IMR-90 (cell line): ENCODE results near the gene RASIP1. TPM values are rescaled to one million over a fixed set of nuclear protein-coding genes. Genes with fewer than 3 reads are reported as not detected.

Experiments used
- ATAC-seq: fragments of 200-7000 bp; cut with Tn5 transposase; 2 replicates; pipeline ENCODE4 v1.9.1; 2020; ENCODE audit warnings: low read depth, mild to moderate bottlenecking, moderate library complexity
- BruUV-seq: library from RNA; stranded (reverse); fragments of 400-500 nt; replicated peaks from 2 replicates; lab custom pipeline; 2021; lab: Mats Ljungman, UMichigan
- CTCF ChIA-PET: fragments of 300-600 bp; formaldehyde crosslinking; extraction: SDS; loops from one replicate; lab custom pipeline; 2021; ENCODE audit warnings: antibody characterized with exemption; lab: Yijun Ruan, JAX
- POLR2A ChIA-PET: fragments of 300-600 bp; sonication (Branson Sonifier 250); formaldehyde crosslinking; loops from one replicate; lab custom pipeline; 2022; ENCODE audit warnings: antibody characterized with exemption; ENCODE audit not compliant: unreplicated experiment; lab: Charles Lee
- DNase-seq: peaks from one replicate; pipeline ENCODE4 v3.0.0; 2013
- H2AFZ ChIP-seq: replicated peaks from 2 replicates; pipeline ENCODE3; 2013; ENCODE audit warnings: low read length, mild to moderate bottlenecking; ENCODE audit not compliant: poor library complexity
- H2AK5ac ChIP-seq: 2 replicates; pipeline ENCODE4 v1.6.1; 2013; ENCODE audit warnings: low read depth, low read length, inconsistent platforms
- H2AK9ac ChIP-seq: replicated peaks from 2 replicates; pipeline ENCODE3; 2013; ENCODE audit warnings: mild to moderate bottlenecking, low read depth, low read length, moderate library complexity; ENCODE audit not compliant: poor library complexity
- H2BK120ac ChIP-seq: 2 replicates; pipeline ENCODE4 v1.6.1; 2013; ENCODE audit warnings: low read depth, low read length, inconsistent platforms
- H2BK15ac ChIP-seq: 3 replicates; pipeline ENCODE4 v1.6.1; 2013; ENCODE audit warnings: low read depth, low read length, inconsistent platforms
- H2BK20ac ChIP-seq: 2 replicates; pipeline ENCODE4 v1.6.1; 2013; ENCODE audit warnings: low read depth, mild to moderate bottlenecking, inconsistent platforms, low read length, moderate library complexity
- H2BK5ac ChIP-seq: 2 replicates; pipeline ENCODE4 v1.6.1; 2013; ENCODE audit warnings: mild to moderate bottlenecking, low read depth, low read length, inconsistent platforms; ENCODE audit not compliant: poor library complexity, severe bottlenecking
- H3K14ac ChIP-seq: replicated peaks from 2 replicates; pipeline ENCODE4 v1.6.1; 2013; ENCODE audit warnings: low read depth, low read length, inconsistent platforms
- H3K18ac ChIP-seq: 2 replicates; pipeline ENCODE4 v1.6.1; 2013; ENCODE audit warnings: low read depth, low read length, control low read depth
- H3K23ac ChIP-seq: 2 replicates; pipeline ENCODE4 v1.6.1; 2013; ENCODE audit warnings: low read depth, low read length, inconsistent platforms
- H3K27ac ChIP-seq: 2 replicates; pipeline ENCODE4 v1.5.1; 2013; ENCODE audit warnings: mild to moderate bottlenecking, control low read depth, low read length; ENCODE audit not compliant: insufficient read depth
- H3K27me3 ChIP-seq: 2 replicates; pipeline ENCODE4 v1.6.1; 2013; ENCODE audit warnings: low read length; ENCODE audit not compliant: control insufficient read depth, insufficient read depth
- H3K36me3 ChIP-seq: 2 replicates; pipeline ENCODE4 v1.6.1; 2013; ENCODE audit warnings: low read length, mixed read lengths; ENCODE audit not compliant: control insufficient read depth, insufficient read depth
- H3K4ac ChIP-seq: 2 replicates; pipeline ENCODE4 v1.6.1; 2013; ENCODE audit warnings: low read depth, low read length, inconsistent platforms
- H3K4me1 ChIP-seq: 2 replicates; pipeline ENCODE4 v1.6.1; 2013; ENCODE audit warnings: low read length, mixed read lengths; ENCODE audit not compliant: control insufficient read depth, insufficient read depth
- H3K4me2 ChIP-seq: 2 replicates; pipeline ENCODE4 v1.6.1; 2013; ENCODE audit warnings: low read depth, mild to moderate bottlenecking, control low read depth, low read length, moderate library complexity
- H3K4me3 ChIP-seq: 2 replicates; pipeline ENCODE4 v1.5.1; 2013; ENCODE audit warnings: low read depth, mild to moderate bottlenecking, control low read depth, low read length, moderate library complexity; ENCODE audit not compliant: insufficient read depth
- H3K56ac ChIP-seq: 2 replicates; pipeline ENCODE4 v1.6.1; 2013; ENCODE audit warnings: low read length, inconsistent platforms; ENCODE audit not compliant: insufficient read depth; ENCODE audit errors: extremely low read depth
- H3K79me1 ChIP-seq, 2 experiments: 2 replicates each; pipeline ENCODE4 v1.6.1; 2013; ENCODE audit warnings: low read length in 2 of 2, inconsistent platforms in 1 of 2, low read depth in 1 of 2
- H3K9ac ChIP-seq: 2 replicates; pipeline ENCODE4 v1.6.1; 2013; ENCODE audit warnings: low read depth, low read length, control low read depth
- H3K9me1 ChIP-seq: 2 replicates; pipeline ENCODE4 v1.6.1; 2013; ENCODE audit warnings: low read length, inconsistent platforms; ENCODE audit not compliant: insufficient read depth
- H3K9me3 ChIP-seq: 2 replicates; pipeline ENCODE4 v1.6.1; 2013; ENCODE audit warnings: low read length; ENCODE audit not compliant: control insufficient read depth, insufficient read depth
- H4K20me1 ChIP-seq: 2 replicates; pipeline ENCODE4 v1.6.1; 2013; ENCODE audit warnings: low read length, inconsistent platforms; ENCODE audit not compliant: insufficient read depth
- H4K5ac ChIP-seq: 2 replicates; pipeline ENCODE4 v1.6.1; 2013; ENCODE audit warnings: mild to moderate bottlenecking, low read depth, low read length, control low read depth
- H4K8ac ChIP-seq, 2 experiments: 2 replicates each; pipeline ENCODE4 v1.6.1; 2013; ENCODE audit warnings: low read depth in 2 of 2, low read length in 2 of 2, control low read depth in 1 of 2, inconsistent platforms in 1 of 2
- H4K91ac ChIP-seq: 2 replicates; pipeline ENCODE4 v1.6.1; 2013; ENCODE audit warnings: low read depth, low read length, inconsistent platforms; ENCODE audit not compliant: insufficient read depth
- BHLHE40 ChIP-seq: fragments of 150-350 bp; IDR thresholded peaks from 2 replicates; pipeline ENCODE4 v1.6.1; 2016; ENCODE audit warnings: mild to moderate bottlenecking, low read depth, low read length
- CEBPB ChIP-seq: IDR thresholded peaks from 2 replicates; pipeline ENCODE4 v1.6.1; 2012; ENCODE audit warnings: low read depth, low read length, improper control_type of control experiment
- CHD1 ChIP-seq: IDR thresholded peaks from 2 replicates; pipeline ENCODE4 v1.6.1; 2012; ENCODE audit warnings: low read depth, low read length, improper control_type of control experiment
- CTCF ChIP-seq: conservative IDR thresholded peaks from 2 replicates; pipeline ENCODE4 v1.5.1; 2012; ENCODE audit warnings: mild to moderate bottlenecking, low read depth, low read length, improper control_type of control experiment
- ELK1 ChIP-seq: fragments of 150-350 bp; IDR thresholded peaks from 2 replicates; pipeline ENCODE4 v1.6.1; 2016; ENCODE audit warnings: low read depth, mild to moderate bottlenecking, low read length, moderate library complexity, borderline replicate concordance
- FOS ChIP-seq: fragments of 150-350 bp; IDR thresholded peaks from 2 replicates; pipeline ENCODE4 v1.6.1; 2016; ENCODE audit warnings: low read depth, low read length
- MAFK ChIP-seq: IDR thresholded peaks from 2 replicates; pipeline ENCODE4 v1.6.1; 2012; ENCODE audit warnings: low read depth, low read length, improper control_type of control experiment
- MAZ ChIP-seq: IDR thresholded peaks from 2 replicates; pipeline ENCODE4 v1.6.1; 2012; ENCODE audit warnings: low read depth, mild to moderate bottlenecking, low read length, improper control_type of control experiment, moderate library complexity, borderline replicate concordance
- MXI1 ChIP-seq: IDR thresholded peaks from 2 replicates; pipeline ENCODE4 v1.6.1; 2012; ENCODE audit warnings: low read depth, mild to moderate bottlenecking, low read length, moderate library complexity, borderline replicate concordance
- NFE2L2 ChIP-seq: fragments of 150-350 bp; IDR thresholded peaks from 2 replicates; pipeline ENCODE4 v1.6.1; 2016; ENCODE audit warnings: low read depth, mild to moderate bottlenecking, low read length
- POLR2A ChIP-seq: IDR thresholded peaks from 2 replicates; pipeline ENCODE4 v1.6.1; 2012; ENCODE audit warnings: mild to moderate bottlenecking, low read depth, low read length
- RAD21 ChIP-seq: IDR thresholded peaks from 2 replicates; pipeline ENCODE4 v1.6.1; 2012; ENCODE audit warnings: low read length, improper control_type of control experiment
- RCOR1 ChIP-seq: IDR thresholded peaks from 2 replicates; pipeline ENCODE4 v1.6.1; 2012; ENCODE audit warnings: mild to moderate bottlenecking, low read length, improper control_type of control experiment; ENCODE audit not compliant: insufficient replicate concordance
- RFX5 ChIP-seq: IDR thresholded peaks from 2 replicates; pipeline ENCODE4 v1.8.0; 2012; ENCODE audit warnings: low read depth, mild to moderate bottlenecking, low read length, moderate library complexity
- SMC3 ChIP-seq: fragments of 150-350 bp; IDR thresholded peaks from 2 replicates; pipeline ENCODE4 v1.6.1; 2016; ENCODE audit warnings: low read depth, mild to moderate bottlenecking, antibody characterized with exemption, low read length, moderate library complexity
- WGBS, 2 experiments: methylation state at CpG; one replicate each; pipeline versions ENCODE4 v1.1.5 to v1.1.7; 2013; ENCODE audit warnings: missing lambda C conversion rate in 2 of 2; ENCODE audit not compliant: insufficient read length in 1 of 2; ENCODE audit errors: extremely low coverage in 2 of 2; 5-methylcytosine and 5-hydroxymethylcytosine counted together
- dilution Hi-C: fragments of 300-500 bp; cut with HindIII; formaldehyde crosslinking; loops from one replicate; pipeline ENCODE4 v1.14.3; 2018; ENCODE audit warnings: low sequenced_read_pairs; ENCODE audit not compliant: unreplicated experiment
- in situ Hi-C: fragments of 300-500 bp; cut with MboI; formaldehyde crosslinking; loops from 3 replicates; pipeline ENCODE4 v1.14.3; 2019; ENCODE audit warnings: low sequenced_read_pairs, inconsistent platforms, mixed read lengths
- intact Hi-C: fragments of 100-400 bp; cut with micrococcal nuclease; formaldehyde crosslinking; loops from 2 replicates; pipeline ENCODE4 v1.10.0; 2022
- polyA plus RNA-seq, 3 experiments: library from polyadenylated mRNA; depleted of rRNA; stranded (reverse); fragments of >200 nt; gene quantifications; 2 replicates each; pipeline ENCODE4 v1.2.3, GENCODE V29; 2012; ENCODE audit warnings: low replicate concordance in 1 of 3
- total RNA-seq: library from RNA; depleted of rRNA; stranded (reverse); fragments of >200 nt; gene quantifications from 2 replicates; pipeline ENCODE4 v1.2.3, GENCODE V29; 2012

Gene RASIP1
- total and polyA plus RNA-seq, 2 of the 4 experiments (the other 2 are of a cell fraction): 0.18 to 0.51 TPM

- Histone ChIP-seq H2AK9ac (peak overlapping the region; percentile 31), H3K36me3 (no peaks in the 10 kb centered on the region), H4K5ac (no peak overlapping the region), H3K4ac (no peak overlapping the region), H2AK5ac (no peak overlapping the region), H2BK20ac (no peak overlapping the region), H3K4me2 (no peak overlapping the region), H3K9me3 (no peaks in the 10 kb centered on the region), H4K91ac (no peak overlapping the region), H4K8ac (no peak overlapping the region), H3K27me3 (peaks cover 39% of the 10 kb centered on the region), H3K27ac (no peak overlapping the region), H3K4me1 (no peaks in the 10 kb centered on the region), H2BK120ac (no peak overlapping the region), H2BK15ac (no peak overlapping the region), H2AFZ (peak overlapping the region; percentile 9), H4K20me1 (no peaks in the 10 kb centered on the region), H3K79me1 (no peaks in the 10 kb centered on the region), H3K4me3 (no peak overlapping the region), H3K14ac (no peak overlapping the region), H2BK5ac (no peak overlapping the region), H3K23ac (no peak overlapping the region), H3K9me1 (no peaks in the 10 kb centered on the region), H3K9ac (no peak overlapping the region), H3K56ac (no peak overlapping the region), H3K18ac (no peak overlapping the region)
- ATAC-seq (no peak), DNase-seq (no peak)
- BruUV-seq: no TSS peak
- in situ Hi-C loops (no loop called here), intact Hi-C loops (no loop called here), dilution Hi-C loops (no loop called here)
- TF ChIP-seq CEBPB (no peak), NFE2L2 (no peak), ELK1 (no peak), CTCF (no peak), CHD1 (no peak), RFX5 (no peak), FOS (no peak), BHLHE40 (no peak), MAZ (no peak), RCOR1 (no peak), RAD21 (no peak), MXI1 (no peak), MAFK (no peak), POLR2A (no peak), SMC3 (no peak)
- WGBS, 2 experiments: 79% methylated on average over 11 of the region's 16 CpGs; no CpG with 5 or more reads in 1 of the 2 experiments
- ChIA-PET POLR2A (no interaction called here), CTCF (no interaction called here)
These were observed 20.2 kb upstream of the RASIP1 start for GRCh38 chr19:48760504-48761205.
